ENCODE measurements around the gene EXOC4. TPM values are rescaled to one million over a fixed set of nuclear protein-coding genes. Genes with fewer than 3 reads are reported as not detected.

Gene EXOC4
- total and polyA plus RNA-seq, 2 of the 8 experiments (the other 6 are each of a cell fraction or from before 2014, with no cell fraction given) = 27.0 to 67.3 TPM

GRCh38 chr7:133353775-133354174 lies 100.9 kb downstream of the EXOC4 start:
- no peak overlapping the region for H3K4me3 ChIP-seq (ENCODE audit: extremely low read depth in 1 of 4, insufficient read depth in 2 of 4, low read depth in 3 of 4, low read length in 4 of 4)
- H3K79me2 ChIP-seq (ENCODE audit: control insufficient read depth in 1 of 2, insufficient read depth in 2 of 2, low read length in 2 of 2) = peaks cover 0 to 35% of the 10 kb centered on the region in 2 experiments; a peak in 2 of 4 replicates
- no peak overlapping the region for H4K91ac ChIP-seq (replicated peaks; ENCODE audit: insufficient read length, low read length)
- H3K56ac ChIP-seq (replicated peaks; ENCODE audit: insufficient read length, low read depth, low read length) = no peak overlapping the region
- no peaks in the 10 kb centered on the region for H3K27me3 ChIP-seq (replicated peaks in 1 of 4; ENCODE audit: control insufficient read depth in 3 of 4, extremely low read depth in 1 of 4, insufficient read depth in 3 of 4, low read length in 3 of 4)
- H4K8ac ChIP-seq (ENCODE audit: extremely low read depth, insufficient read depth, low read length) = no peak overlapping the region
- ChIA-PET POLR2A (ENCODE audit: partially characterized antibody) (no interaction called here), CTCF (ENCODE audit: partially characterized antibody) (interaction anchor here (1.5 kb wide), 1 partner anchor 10 kb away, joined by 5 read pairs; no protein-coding TSS in a partner anchor)
- no peak overlapping the region for H3K18ac ChIP-seq (ENCODE audit: extremely low read depth, low read length)
- no peak for DNase-seq (ENCODE audit: low read depth in 1 of 2, low spot score in 2 of 2)
- no peaks in the 10 kb centered on the region for H4K20me1 ChIP-seq (replicated peaks in 1 of 2; ENCODE audit: control insufficient read depth in 1 of 2, insufficient read depth in 2 of 2, low read length in 2 of 2)
- H2AK5ac ChIP-seq (ENCODE audit: low read depth, low read length) = no peak overlapping the region
- H3K36me3 ChIP-seq (ENCODE audit: control insufficient read depth in 2 of 4, insufficient read depth in 4 of 4, low read length in 3 of 4) = peaks cover 0 to 3% (median 0%) of the 10 kb centered on the region in 4 experiments; a peak in 1 of 8 replicates
- no peak overlapping the region for H2AFZ ChIP-seq (ENCODE audit: low read length)
- H2BK120ac ChIP-seq (replicated peaks; ENCODE audit: low read depth, low read length) = no peak overlapping the region
- WGBS, 2 experiments (ENCODE audit: extremely low coverage in 1 of 2, insufficient coverage in 1 of 2, insufficient read length in 1 of 2, insufficient replicate concordance in 2 of 2, low coverage in 1 of 2, low lambda C conversion rate in 2 of 2, missing lambda C conversion rate in 1 of 2) = 80% methylated on average over 1 of the region's 1 CpG; no CpG with 5 or more reads in 1 of the 2 experiments
- H3K23me2 ChIP-seq (ENCODE audit: low read depth, low read length) = peaks cover 2% of the 10 kb centered on the region; the same call in 1 of the 2 replicates
- H3K79me1 ChIP-seq (ENCODE audit: low read depth, low read length) = no peaks in the 10 kb centered on the region
- H3K9ac ChIP-seq (replicated peaks in 1 of 4; ENCODE audit: extremely low read depth in 1 of 4, low read depth in 3 of 4, low read length in 3 of 4) = no peak overlapping the region
- H2BK5ac ChIP-seq (ENCODE audit: low read depth, low read length) = no peak overlapping the region
- H3K4ac ChIP-seq (replicated peaks; ENCODE audit: insufficient read length, low read depth, low read length) = no peak overlapping the region
- H3K23ac ChIP-seq (ENCODE audit: insufficient read length) = no peak overlapping the region
- no peak overlapping the region for H3K27ac ChIP-seq (ENCODE audit: low read depth, low read length)
- 0 out of 4 replicates have a peak, but pooled peaks cover 0 to 6% of the 10 kb centered on the region in 2 experiments for H3K9me3 ChIP-seq (ENCODE audit: insufficient read depth in 2 of 2, low read depth in 1 of 2, low read length in 1 of 2)
- H3K14ac ChIP-seq (ENCODE audit: insufficient read length) = no peak overlapping the region
- no peak overlapping the region for H2BK15ac ChIP-seq (ENCODE audit: low read length)
- no peak overlapping the region for H4K5ac ChIP-seq (ENCODE audit: insufficient read length, low read depth, low read length)
- no peak overlapping the region for H2BK12ac ChIP-seq (ENCODE audit: low read depth, low read length)
- H2BK20ac ChIP-seq (ENCODE audit: low read length) = no peak overlapping the region
- no peak for FAIRE-seq
- peaks cover 0 to 6% (median 2%) of the 10 kb centered on the region in 4 experiments; a peak in 3 of 7 replicates for H3K4me1 ChIP-seq (replicated peaks in 1 of 4; ENCODE audit: control insufficient read depth in 3 of 4, insufficient read depth in 4 of 4, low read length in 3 of 4)
- H3K4me2 ChIP-seq (ENCODE audit: insufficient read depth in 1 of 2, low read depth in 2 of 2, low read length in 2 of 2) = no peak overlapping the region
- no peak for TF ChIP-seq SP4 (IDR thresholded peaks at IDR 0.05; ENCODE audit: low read length)
- no peak for TF ChIP-seq JUND (IDR thresholded peaks at IDR 0.05; ENCODE audit: low read length)
- no peak for TF ChIP-seq RNF2 (IDR thresholded peaks at IDR 0.05; ENCODE audit: borderline replicate concordance, low read depth, low read length, missing control alignments, poor library complexity, severe bottlenecking)
- TF ChIP-seq EGR1 (IDR thresholded peaks at IDR 0.05; ENCODE audit: borderline replicate concordance, low read depth, low read length) = no peak
- no peak for TF ChIP-seq NRF1 (IDR thresholded peaks at IDR 0.05; ENCODE audit: low read depth, low read length)
- no peak for TF ChIP-seq HDAC6 (IDR thresholded peaks at IDR 0.05; ENCODE audit: low read depth, low read length)
- TF ChIP-seq SRF (IDR thresholded peaks at IDR 0.05; ENCODE audit: low read depth, low read length) = no peak
- no peak for TF ChIP-seq EP300 (IDR thresholded peaks at IDR 0.05; ENCODE audit: borderline replicate concordance in 1 of 2, low read depth in 2 of 2, low read length in 2 of 2)
- TF ChIP-seq RBBP5 (IDR thresholded peaks at IDR 0.05; ENCODE audit: borderline replicate concordance, low read depth, low read length) = no peak
- TF ChIP-seq CBX8 (IDR thresholded peaks at IDR 0.05; ENCODE audit: borderline replicate concordance, low read depth, low read length) = no peak
- TF ChIP-seq CTBP2 (IDR thresholded peaks at IDR 0.05; ENCODE audit: borderline replicate concordance, insufficient read depth, insufficient read length, low read length) = no peak
- no peak for TF ChIP-seq NANOG (IDR thresholded peaks at IDR 0.05; ENCODE audit: insufficient read depth, low read depth, low read length, poor library complexity, severe bottlenecking)
- TF ChIP-seq KDM4A (IDR thresholded peaks at IDR 0.05; ENCODE audit: low read depth, low read length, severe bottlenecking) = no peak
- no peak for TF ChIP-seq TCF12 (IDR thresholded peaks at IDR 0.05; ENCODE audit: low read depth, low read length)
